ENCODE results near the gene POGZ. TPM values are rescaled to one million over a fixed set of nuclear protein-coding genes. Genes with fewer than 3 reads are reported as not detected.

POGZ gene
- total RNA-seq, 2 donors from 2014 or later = 74.9 to 127 TPM

DNA sequence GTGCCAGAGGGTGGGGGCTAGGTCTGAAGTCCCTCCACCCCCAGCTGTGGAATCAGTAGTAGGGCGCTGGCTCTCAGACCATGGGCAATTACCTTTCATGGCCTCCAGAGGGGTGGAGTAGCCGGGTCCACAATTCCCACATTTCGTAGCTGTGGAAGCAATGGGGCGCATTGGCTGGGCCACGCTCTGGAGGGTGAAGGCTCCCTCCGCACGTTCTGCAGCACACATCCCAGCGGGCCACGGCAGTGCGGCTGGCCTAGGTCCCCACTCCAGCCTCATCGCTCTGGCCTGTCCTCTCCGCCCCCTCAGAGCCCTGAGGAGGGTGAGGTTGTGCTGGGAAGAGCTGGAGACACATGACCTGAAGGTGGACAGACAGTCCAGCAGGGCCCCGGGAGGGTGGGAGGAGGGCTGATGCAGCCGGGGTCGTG, 89.7 kb downstream of the POGZ start:
- Mint-ChIP-seq H3K4me3 (no peak overlapping the region), H3K36me3 (no peaks in the 10 kb centered on the region), H3K4me1 (ENCODE audit: low read depth in 2 of 2) (no peaks in the 10 kb centered on the region), H3K9me3 (no peaks in the 10 kb centered on the region), H3K27me3 (no peaks in the 10 kb centered on the region), H3K27ac (no peak overlapping the region)
- no peak for ATAC-seq
- DNase-seq (ENCODE audit: low spot score) = no peak

DNA sequence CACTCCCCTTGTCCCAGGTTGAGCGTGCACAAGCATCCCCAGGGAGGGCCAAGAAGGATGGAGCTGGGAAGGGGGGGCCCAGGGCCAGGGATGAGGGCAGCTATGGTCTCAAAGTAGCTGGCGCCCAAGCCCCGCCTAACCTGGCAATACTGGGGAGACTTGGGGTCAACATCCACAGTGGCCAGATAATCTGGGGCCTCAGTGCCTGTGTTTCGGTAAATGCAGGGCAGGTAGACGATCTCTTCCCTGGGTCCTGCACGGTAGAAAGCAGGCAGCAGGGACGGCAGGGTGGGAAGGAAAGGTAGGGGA, 90.0 kb downstream of the POGZ start:
- Mint-ChIP-seq H3K27me3 (no peaks in the 10 kb centered on the region), H3K4me3 (no peak overlapping the region), H3K27ac (no peak overlapping the region), H3K4me1 (ENCODE audit: low read depth in 2 of 2) (no peaks in the 10 kb centered on the region), H3K36me3 (no peaks in the 10 kb centered on the region), H3K9me3 (no peaks in the 10 kb centered on the region)
- DNase-seq (ENCODE audit: low spot score) (no peak), ATAC-seq (no peak)

DNA sequence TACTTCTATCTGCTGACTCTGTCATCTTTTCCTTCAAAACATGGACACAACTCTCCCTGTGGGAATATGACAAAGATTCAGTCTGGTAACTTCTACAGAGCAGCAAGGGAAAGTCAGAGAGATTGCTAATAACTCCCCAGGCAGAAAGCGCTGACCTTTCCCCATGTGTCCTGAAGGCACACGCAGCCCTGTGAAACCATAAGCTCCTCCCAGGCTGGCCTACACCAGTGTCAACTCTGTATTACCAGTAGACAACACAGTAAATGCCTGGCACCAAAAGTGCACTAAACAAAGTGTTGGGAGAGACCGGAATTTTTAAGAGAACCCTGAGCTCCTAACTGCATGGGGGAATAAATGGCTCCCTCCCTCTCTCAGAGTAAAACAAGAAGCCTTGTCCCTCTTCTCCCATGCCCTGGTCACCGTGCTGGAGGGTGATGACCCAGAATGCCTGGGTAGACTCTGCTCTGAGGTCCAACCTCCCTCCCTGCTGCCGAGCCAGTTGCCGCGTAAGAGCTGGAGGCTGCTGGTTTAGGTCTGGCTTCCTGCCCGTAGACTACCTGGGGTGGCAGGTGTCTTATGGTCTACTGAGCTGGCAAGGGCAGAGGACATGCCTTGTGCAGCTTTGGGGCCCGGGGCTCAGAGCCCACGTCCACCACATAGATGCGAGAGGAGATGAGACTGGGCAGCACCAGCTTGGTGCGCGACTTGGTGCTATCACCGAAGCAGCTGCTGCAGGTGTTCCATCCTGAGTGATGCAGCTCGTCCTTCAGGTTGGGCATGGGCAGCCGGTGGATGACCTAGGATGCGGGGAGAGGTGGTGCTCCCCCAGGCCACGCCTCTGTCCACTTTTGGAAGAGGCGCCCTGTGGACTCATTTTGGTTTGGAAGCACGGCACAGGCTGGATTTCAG, 90.6 kb downstream of the POGZ start:
- Mint-ChIP-seq H3K4me3 (no peak overlapping the region), H3K9me3 (no peaks in the 10 kb centered on the region), H3K36me3 (no peaks in the 10 kb centered on the region), H3K27me3 (no peaks in the 10 kb centered on the region), H3K4me1 (ENCODE audit: low read depth in 2 of 2) (no peaks in the 10 kb centered on the region), H3K27ac (no peak overlapping the region)
- no peak for ATAC-seq
- no peak for DNase-seq (ENCODE audit: low spot score)

DNA sequence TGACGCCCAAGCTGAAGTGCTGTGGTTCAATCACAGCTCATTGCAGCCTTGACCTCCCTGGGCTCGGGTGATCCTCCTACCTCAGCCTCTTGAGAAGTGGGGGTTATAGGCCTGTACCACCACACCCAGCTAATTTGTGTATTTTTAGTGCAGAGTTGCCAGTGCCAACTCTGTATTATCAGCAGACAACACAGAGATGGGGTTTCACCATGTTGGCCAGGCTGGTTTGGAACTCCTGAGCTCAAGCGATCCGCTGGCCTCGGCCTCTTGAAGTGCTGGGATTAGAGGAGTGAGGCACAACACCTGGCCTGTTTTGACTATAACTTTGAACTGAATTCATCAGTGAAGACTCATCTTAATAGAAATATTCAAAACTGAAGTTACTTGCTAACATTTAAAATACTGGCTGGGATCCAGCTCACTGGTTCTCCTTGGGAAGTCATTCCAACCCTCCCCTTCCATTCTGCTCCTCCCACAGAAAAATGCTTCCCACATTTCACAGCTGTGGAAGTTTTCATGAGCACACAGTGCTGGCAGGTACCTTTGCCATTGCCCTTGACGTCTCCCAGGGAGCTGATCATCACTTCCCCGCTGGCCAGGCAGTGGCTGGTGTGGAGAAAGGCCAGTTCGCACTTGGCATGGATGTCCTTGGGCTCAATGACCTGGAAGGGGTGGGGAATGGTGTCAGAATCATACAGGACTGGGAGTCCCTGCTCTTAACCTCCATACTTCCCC, 91.5 kb downstream of the POGZ start:
- Mint-ChIP-seq H3K9me3 (no peaks in the 10 kb centered on the region), H3K4me3 (no peak overlapping the region), H3K36me3 (no peaks in the 10 kb centered on the region), H3K27me3 (no peaks in the 10 kb centered on the region), H3K27ac (no peak overlapping the region), H3K4me1 (ENCODE audit: low read depth in 2 of 2) (no peaks in the 10 kb centered on the region)
- DNase-seq (ENCODE audit: low spot score) (no peak), ATAC-seq (no peak)

DNA sequence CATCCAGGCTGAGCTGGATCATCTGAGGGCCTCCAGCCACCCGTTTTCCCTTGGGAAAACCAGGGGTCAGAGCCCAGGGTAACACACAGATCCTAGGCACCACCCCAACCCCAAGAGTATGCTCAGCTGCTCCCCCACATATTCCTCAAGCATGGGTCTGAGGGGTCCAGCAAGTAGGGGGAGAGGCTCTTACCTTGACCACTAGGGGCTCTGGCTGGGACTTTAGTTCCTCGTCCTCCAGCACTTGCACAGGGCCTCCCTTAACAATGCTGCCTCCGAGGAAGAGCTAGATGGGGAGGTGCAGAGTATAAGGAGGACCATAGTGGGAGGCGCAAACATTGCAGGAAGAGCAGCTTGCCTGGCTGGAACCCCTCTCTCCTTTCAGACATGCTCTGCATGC, 94.3 kb downstream of the POGZ start:
- Mint-ChIP-seq H3K27ac (no peak overlapping the region), H3K9me3 (peaks cover 3% of the 10 kb centered on the region), H3K27me3 (no peaks in the 10 kb centered on the region), H3K4me3 (no peak overlapping the region), H3K4me1 (ENCODE audit: low read depth in 2 of 2) (no peaks in the 10 kb centered on the region), H3K36me3 (peaks cover 7% of the 10 kb centered on the region)
- ATAC-seq = no peak
- DNase-seq (ENCODE audit: low spot score) = no peak

DNA sequence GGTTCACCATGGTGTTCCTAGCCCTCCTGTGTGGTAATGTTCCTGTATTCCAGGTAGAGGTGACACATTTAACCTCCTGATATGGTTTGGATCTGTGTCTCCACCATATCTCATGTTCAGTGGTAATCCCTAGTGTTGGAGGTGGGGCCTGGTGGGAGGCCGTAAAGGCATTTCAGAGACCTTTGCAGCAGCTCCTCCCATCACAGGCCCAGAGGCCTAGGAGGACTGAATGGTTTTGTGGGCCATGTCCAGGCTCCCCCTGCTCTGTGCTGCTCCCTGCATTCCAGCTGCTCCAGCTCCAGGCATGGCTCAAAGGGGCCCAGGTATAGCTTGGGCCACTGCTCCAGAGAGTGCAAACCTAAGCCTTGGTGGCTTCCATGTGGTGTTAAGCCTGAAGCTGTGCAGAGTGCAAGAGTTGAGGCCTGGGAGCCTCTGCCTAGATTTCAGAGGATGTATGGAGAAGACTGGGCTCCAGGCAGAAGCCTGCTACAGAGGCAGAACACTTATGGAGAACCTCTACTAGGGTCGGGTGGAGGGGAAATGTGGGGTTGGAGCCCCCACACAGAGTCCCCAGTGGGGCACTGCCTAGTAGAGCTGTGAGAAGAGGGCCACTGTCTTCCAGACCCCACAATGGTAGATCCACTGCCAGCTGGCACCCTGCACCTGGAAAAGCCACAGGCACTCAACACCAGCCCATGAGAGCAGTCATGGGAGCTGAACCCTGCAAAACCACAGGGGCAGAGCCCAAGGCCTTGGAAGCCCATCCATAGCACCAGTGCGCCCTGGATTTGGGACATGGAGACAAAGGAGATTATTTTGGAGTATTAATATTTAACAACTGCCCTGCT, 96.8 kb downstream of the POGZ start:
- Mint-ChIP-seq H3K36me3 (peaks cover 7% of the 10 kb centered on the region), H3K4me3 (no peak overlapping the region), H3K27me3 (no peaks in the 10 kb centered on the region), H3K9me3 (peaks cover 3% of the 10 kb centered on the region), H3K27ac (no peak overlapping the region), H3K4me1 (ENCODE audit: low read depth in 2 of 2) (no peaks in the 10 kb centered on the region)
- no peak for ATAC-seq
- DNase-seq (ENCODE audit: low spot score) = no peak

DNA sequence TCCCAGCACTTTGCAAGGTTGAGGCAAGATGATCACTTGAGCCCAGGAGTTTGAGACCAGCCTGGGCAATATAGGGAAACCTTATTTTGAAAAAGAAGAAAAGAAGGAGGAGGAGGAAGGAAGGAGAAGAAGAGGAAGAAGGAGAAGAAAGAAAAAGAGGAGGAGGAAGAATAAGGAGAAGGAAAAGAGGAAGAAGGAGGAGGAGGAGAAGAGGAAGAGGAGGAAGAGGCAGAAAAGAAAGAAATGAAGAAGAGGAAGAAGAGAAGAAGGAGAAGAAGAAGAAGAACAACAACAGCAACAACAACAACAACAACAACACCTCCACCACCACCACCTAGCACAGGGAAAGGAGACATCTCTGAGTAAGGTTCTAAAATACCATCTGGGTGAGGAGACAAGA, 97.4 kb downstream of the POGZ start:
- Mint-ChIP-seq H3K9me3 (peaks cover 3% of the 10 kb centered on the region), H3K4me3 (no peak overlapping the region), H3K4me1 (ENCODE audit: low read depth in 2 of 2) (no peaks in the 10 kb centered on the region), H3K36me3 (peaks cover 7% of the 10 kb centered on the region), H3K27ac (no peak overlapping the region), H3K27me3 (no peaks in the 10 kb centered on the region)
- ATAC-seq = no peak
- DNase-seq (ENCODE audit: low spot score) = no peak

DNA sequence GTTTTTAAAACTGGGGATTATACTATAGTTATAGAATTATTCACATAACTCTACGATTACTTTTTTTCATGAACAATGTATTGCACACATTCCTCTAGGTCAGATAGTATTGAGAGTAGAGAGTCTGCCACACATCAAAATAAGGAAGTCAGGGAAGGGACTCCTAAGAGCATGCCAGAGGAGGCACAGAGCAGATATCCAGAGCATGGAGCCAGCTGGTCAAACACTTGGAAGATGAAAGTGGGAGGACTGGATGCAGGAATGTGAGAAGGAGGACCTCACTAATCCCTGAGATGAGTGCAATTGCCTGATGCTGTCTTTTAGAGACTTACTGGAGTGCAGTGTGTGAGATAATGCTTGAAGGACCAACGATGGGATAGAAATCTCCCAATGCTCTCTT, 102.6 kb downstream of the POGZ start:
- no peak overlapping the region for H3K4me3 Mint-ChIP-seq
- no peaks in the 10 kb centered on the region for H3K27me3 Mint-ChIP-seq
- peaks cover 2% of the 10 kb centered on the region for H3K36me3 Mint-ChIP-seq
- DNase-seq (ENCODE audit: low spot score) (no peak), ATAC-seq (no peak)
- H3K27ac Mint-ChIP-seq = no peak overlapping the region
- H3K9me3 Mint-ChIP-seq = peaks cover under 1% of the 10 kb centered on the region
- H3K4me1 Mint-ChIP-seq (ENCODE audit: low read depth in 2 of 2) = no peaks in the 10 kb centered on the region

Other genes with a start within 250 kb of the POGZ start
- 100 to 1,000 TPM; 193 to 235 TPM for gene PSMD4, start 204.8 kb downstream of the POGZ start, total RNA-seq
- gene ZNF687, start 177.2 kb downstream of the POGZ start, total RNA-seq = 10 to 100 TPM; 29.1 to 31.2 TPM
- gene PI4KB, start 132.1 kb downstream of the POGZ start, total RNA-seq = 10 to 100 TPM; 69.9 to 82.3 TPM
- gene RFX5, start 112.2 kb downstream of the POGZ start, total RNA-seq = 10 to 100 TPM; 40.3 to 95.4 TPM
- gene SELENBP1, start 86.8 kb downstream of the POGZ start, total RNA-seq = not detected
- 100 to 1,000 TPM; 375 to 427 TPM for gene PSMB4, start 59.9 kb downstream of the POGZ start, total RNA-seq
- 1 to 10 TPM in 1 of 2 donors, under 1 TPM in 1; 0.31 to 1.8 TPM for gene CGN, start 51.9 kb upstream of the POGZ start, total RNA-seq
- 1 to 10 TPM; 2.0 to 2.3 TPM for gene TUFT1, start 80.8 kb upstream of the POGZ start, total RNA-seq
- gene SNX27, start 152.6 kb upstream of the POGZ start, total RNA-seq = 10 to 100 TPM; 28.3 to 34.2 TPM

Data from natural killer cell treated with Interleukin-12 subunit alpha and Interleukin-12 subunit beta and Interleukin-15 and Interleukin-18, amount 100 ng/mL, for 72 hours (primary cell).